HepG2 (cell line): ENCODE measurements around the gene AMZ2.

ENCODE experiments used
- ATF7 ChIP-seq, 2 experiments: fragments of 450-650 bp in 1 of 2; sonication (generic) in 1 of 2; formaldehyde crosslinking in 1 of 2; IDR thresholded peaks; 2 replicates each; pipeline versions ENCODE4 v1.4.0 to v1.6.1; 2016 to 2020; ENCODE audit warnings: antibody characterized with exemption in 1 of 2, mild to moderate bottlenecking in 1 of 2, missing genetic modification reagents in 1 of 2
- BRCA1 ChIP-seq: sonication (generic); formaldehyde crosslinking; IDR thresholded peaks from 2 replicates; pipeline ENCODE4 v1.4.0; 2020; ENCODE audit warnings: missing genetic modification reagents
- EZH2 ChIP-seq: conservative IDR thresholded peaks from 2 replicates; pipeline ENCODE4 v1.6.1; 2012; ENCODE audit warnings: mild to moderate bottlenecking, low read depth, low read length, moderate library complexity
- POLR2A ChIP-seq, 2 experiments: IDR thresholded peaks; 2 replicates each; pipeline ENCODE4 v1.6.1; 2011; ENCODE audit warnings: low read depth in 2 of 2, low read length in 2 of 2, mild to moderate bottlenecking in 1 of 2, moderate library complexity in 1 of 2; ENCODE audit not compliant: insufficient read depth in 1 of 2
- RELA ChIP-seq: sonication (generic); formaldehyde crosslinking; IDR thresholded peaks from 2 replicates; pipeline ENCODE4 v1.4.0; 2020; ENCODE audit warnings: missing genetic modification reagents
- STAT5B ChIP-seq: sonication (generic); formaldehyde crosslinking; IDR thresholded peaks from 2 replicates; pipeline ENCODE4 v1.4.0; 2020; ENCODE audit warnings: missing genetic modification reagents
- ZNF333 ChIP-seq: sonication (generic); formaldehyde crosslinking; IDR thresholded peaks from 2 replicates; pipeline ENCODE4 v1.4.0; 2020; ENCODE audit warnings: mild to moderate bottlenecking, missing genetic modification reagents, borderline replicate concordance

DNA sequence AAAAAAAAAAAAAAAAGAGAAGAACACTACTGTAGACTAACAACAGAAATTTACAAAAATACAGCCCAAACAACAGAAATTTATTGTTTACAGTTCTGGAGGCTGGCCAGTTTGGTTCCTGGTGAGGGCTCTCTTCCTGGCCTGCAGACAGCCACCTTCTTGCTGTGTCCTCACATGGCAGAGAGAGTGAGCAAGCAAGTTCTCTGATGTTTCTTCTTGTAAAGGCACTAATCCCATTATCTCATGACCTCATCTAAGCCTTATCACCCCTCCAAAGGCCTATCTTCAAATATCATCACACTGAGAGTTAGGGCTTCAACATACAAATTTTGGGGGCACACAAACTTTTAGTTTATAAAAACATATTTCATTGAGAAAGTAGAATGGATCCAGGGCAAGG, 50.8 kb downstream of the AMZ2 start:
- TF ChIP-seq ZNF333 (CRISPR knock-in tag) (no peak), BRCA1 (CRISPR knock-in tag) (no peak), ATF7 (IDR thresholded peaks at IDR 0.05) (no peak), ATF7 (CRISPR knock-in tag; IDR thresholded peaks at IDR 0.05) (no peak), STAT5B (CRISPR knock-in tag) (no peak), POLR2A (IDR thresholded peaks at IDR 0.05; ENCODE audit: insufficient read depth in 1 of 2, low read depth in 2 of 2, low read length in 2 of 2) (no peak), RELA (CRISPR knock-in tag) (no peak), EZH2 (no peak)
